GM23338 (cell line): ENCODE results near the gene TTC28.

Experiments used
- CREB1 ChIP-seq: fragments of 250-450 bp; sonication (Bioruptor Pico); IDR thresholded peaks from 2 replicates; pipeline ENCODE4 v1.5.0; 2020; ENCODE audit warnings: low read depth, mild to moderate bottlenecking, moderate library complexity
- ETS1 ChIP-seq: IDR thresholded peaks from 2 replicates; pipeline ENCODE4 v1.6.1; 2016; ENCODE audit warnings: antibody characterized with exemption
- EZH2 ChIP-seq: fragments of 200-600 bp; sonication (generic); IDR thresholded peaks from one replicate; pipeline ENCODE4 v1.8.0; 2017; ENCODE audit warnings: antibody characterized with exemption, mild to moderate bottlenecking, low read depth; ENCODE audit not compliant: unreplicated experiment
- EZH2phosphoT487 ChIP-seq: fragments of 200-600 bp; sonication (generic); IDR thresholded peaks from one replicate; pipeline ENCODE4 v1.8.1; 2018; ENCODE audit warnings: antibody characterized with exemption; ENCODE audit not compliant: unreplicated experiment
- POLR2AphosphoS5 ChIP-seq: IDR thresholded peaks from 2 replicates; pipeline ENCODE4 v1.6.1; 2016; ENCODE audit warnings: antibody characterized with exemption, low read depth
- TF ChIP-seq, protein P1 (sequence below), 2 experiments: fragments of 200-600 bp in 1 of 2; sonication (generic) in 1 of 2; conservative IDR thresholded peaks; 2 replicates each; pipeline versions ENCODE4 v1.5.1 to v1.6.1; 2016 to 2017; ENCODE audit warnings: antibody characterized with exemption in 2 of 2, low read depth in 2 of 2, mild to moderate bottlenecking in 2 of 2, moderate library complexity in 1 of 2
- TF ChIP-seq, protein P2 (sequence below): fragments of 250-450 bp; sonication (Bioruptor Pico); IDR thresholded peaks from 2 replicates; pipeline ENCODE4 v1.5.0; 2020; ENCODE audit warnings: mild to moderate bottlenecking, moderate library complexity

DNA sequence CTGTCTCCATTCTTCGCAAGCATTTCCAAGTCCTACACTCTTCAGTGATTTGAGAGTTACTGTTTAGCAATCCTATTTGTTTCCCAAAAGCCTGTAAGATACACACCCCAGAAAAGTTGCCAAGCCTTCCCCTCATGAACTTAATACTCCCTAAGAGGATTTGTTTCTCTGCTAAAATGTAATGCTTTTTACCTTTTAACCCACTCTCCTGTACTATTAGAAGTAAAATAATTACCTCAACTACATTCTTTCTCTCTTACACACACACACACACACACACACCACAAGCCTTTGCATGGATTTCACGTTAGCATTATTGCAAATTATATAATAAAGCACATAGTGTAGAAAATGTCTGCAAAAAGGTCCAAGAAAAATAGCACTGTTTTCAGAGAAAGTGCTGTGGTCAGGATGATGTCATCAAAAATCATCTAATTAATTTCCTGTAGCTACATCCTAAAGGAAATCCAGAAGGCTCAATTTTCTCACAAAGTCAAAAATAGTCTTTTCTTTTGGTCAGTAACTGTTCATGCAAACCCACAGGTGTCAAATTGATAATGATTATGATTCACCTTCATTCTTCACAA, 396.5 kb downstream of the TTC28 start:
- TF ChIP-seq, protein P1, sequence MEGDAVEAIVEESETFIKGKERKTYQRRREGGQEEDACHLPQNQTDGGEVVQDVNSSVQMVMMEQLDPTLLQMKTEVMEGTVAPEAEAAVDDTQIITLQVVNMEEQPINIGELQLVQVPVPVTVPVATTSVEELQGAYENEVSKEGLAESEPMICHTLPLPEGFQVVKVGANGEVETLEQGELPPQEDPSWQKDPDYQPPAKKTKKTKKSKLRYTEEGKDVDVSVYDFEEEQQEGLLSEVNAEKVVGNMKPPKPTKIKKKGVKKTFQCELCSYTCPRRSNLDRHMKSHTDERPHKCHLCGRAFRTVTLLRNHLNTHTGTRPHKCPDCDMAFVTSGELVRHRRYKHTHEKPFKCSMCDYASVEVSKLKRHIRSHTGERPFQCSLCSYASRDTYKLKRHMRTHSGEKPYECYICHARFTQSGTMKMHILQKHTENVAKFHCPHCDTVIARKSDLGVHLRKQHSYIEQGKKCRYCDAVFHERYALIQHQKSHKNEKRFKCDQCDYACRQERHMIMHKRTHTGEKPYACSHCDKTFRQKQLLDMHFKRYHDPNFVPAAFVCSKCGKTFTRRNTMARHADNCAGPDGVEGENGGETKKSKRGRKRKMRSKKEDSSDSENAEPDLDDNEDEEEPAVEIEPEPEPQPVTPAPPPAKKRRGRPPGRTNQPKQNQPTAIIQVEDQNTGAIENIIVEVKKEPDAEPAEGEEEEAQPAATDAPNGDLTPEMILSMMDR (conservative IDR thresholded peaks at IDR 0.05; ENCODE audit: low read depth in 2 of 2), result no peak
- TF ChIP-seq, protein P2, sequence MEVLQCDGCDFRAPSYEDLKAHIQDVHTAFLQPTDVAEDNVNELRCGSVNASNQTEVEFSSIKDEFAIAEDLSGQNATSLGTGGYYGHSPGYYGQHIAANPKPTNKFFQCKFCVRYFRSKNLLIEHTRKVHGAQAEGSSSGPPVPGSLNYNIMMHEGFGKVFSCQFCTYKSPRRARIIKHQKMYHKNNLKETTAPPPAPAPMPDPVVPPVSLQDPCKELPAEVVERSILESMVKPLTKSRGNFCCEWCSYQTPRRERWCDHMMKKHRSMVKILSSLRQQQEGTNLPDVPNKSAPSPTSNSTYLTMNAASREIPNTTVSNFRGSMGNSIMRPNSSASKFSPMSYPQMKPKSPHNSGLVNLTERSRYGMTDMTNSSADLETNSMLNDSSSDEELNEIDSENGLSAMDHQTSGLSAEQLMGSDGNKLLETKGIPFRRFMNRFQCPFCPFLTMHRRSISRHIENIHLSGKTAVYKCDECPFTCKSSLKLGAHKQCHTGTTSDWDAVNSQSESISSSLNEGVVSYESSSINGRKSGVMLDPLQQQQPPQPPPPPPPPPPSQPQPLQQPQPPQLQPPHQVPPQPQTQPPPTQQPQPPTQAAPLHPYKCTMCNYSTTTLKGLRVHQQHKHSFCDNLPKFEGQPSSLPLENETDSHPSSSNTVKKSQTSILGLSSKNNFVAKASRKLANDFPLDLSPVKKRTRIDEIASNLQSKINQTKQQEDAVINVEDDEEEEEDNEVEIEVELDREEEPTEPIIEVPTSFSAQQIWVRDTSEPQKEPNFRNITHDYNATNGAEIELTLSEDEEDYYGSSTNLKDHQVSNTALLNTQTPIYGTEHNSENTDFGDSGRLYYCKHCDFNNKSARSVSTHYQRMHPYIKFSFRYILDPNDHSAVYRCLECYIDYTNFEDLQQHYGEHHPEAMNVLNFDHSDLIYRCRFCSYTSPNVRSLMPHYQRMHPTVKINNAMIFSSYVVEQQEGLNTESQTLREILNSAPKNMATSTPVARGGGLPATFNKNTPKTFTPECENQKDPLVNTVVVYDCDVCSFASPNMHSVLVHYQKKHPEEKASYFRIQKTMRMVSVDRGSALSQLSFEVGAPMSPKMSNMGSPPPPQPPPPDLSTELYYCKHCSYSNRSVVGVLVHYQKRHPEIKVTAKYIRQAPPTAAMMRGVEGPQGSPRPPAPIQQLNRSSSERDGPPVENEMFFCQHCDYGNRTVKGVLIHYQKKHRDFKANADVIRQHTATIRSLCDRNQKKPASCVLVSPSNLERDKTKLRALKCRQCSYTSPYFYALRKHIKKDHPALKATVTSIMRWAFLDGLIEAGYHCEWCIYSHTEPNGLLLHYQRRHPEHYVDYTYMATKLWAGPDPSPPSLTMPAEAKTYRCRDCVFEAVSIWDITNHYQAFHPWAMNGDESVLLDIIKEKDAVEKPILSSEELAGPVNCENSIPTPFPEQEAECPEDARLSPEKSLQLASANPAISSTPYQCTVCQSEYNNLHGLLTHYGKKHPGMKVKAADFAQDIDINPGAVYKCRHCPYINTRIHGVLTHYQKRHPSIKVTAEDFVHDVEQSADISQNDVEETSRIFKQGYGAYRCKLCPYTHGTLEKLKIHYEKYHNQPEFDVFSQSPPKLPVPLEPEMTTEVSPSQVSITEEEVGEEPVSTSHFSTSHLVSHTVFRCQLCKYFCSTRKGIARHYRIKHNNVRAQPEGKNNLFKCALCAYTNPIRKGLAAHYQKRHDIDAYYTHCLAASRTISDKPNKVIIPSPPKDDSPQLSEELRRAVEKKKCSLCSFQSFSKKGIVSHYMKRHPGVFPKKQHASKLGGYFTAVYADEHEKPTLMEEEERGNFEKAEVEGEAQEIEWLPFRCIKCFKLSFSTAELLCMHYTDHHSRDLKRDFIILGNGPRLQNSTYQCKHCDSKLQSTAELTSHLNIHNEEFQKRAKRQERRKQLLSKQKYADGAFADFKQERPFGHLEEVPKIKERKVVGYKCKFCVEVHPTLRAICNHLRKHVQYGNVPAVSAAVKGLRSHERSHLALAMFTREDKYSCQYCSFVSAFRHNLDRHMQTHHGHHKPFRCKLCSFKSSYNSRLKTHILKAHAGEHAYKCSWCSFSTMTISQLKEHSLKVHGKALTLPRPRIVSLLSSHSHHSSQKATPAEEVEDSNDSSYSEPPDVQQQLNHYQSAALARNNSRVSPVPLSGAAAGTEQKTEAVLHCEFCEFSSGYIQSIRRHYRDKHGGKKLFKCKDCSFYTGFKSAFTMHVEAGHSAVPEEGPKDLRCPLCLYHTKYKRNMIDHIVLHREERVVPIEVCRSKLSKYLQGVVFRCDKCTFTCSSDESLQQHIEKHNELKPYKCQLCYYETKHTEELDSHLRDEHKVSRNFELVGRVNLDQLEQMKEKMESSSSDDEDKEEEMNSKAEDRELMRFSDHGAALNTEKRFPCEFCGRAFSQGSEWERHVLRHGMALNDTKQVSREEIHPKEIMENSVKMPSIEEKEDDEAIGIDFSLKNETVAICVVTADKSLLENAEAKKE (CRISPR knock-in tag), result no peak
- no peak for TF ChIP-seq POLR2AphosphoS5
- TF ChIP-seq EZH2phosphoT487, result no peak
- no peak for TF ChIP-seq EZH2
- TF ChIP-seq CREB1 (CRISPR knock-in tag), result no peak
- no peak for TF ChIP-seq ETS1
